Stimulated activated CD4-positive, alpha-beta T cell treated with anti-CD3 and anti-CD28 coated beads, Interleukin-2, amount 100 ng/mL, for 4 hours (primary cell): ENCODE results near the gene FAM89B.
A peak's percentile ranks its signal among the peaks of the same experiment; 100 is the strongest.

Source experiments
- DNase-seq: peaks from one replicate; pipeline ENCODE4 v3.0.0-alpha.2; 2020; ENCODE audit warnings: low read depth

Gene FAM89B

GRCh38 chr11:65588199-65589054 is 16.1 kb downstream of the FAM89B start:
- peak; percentile 64 for DNase-seq

GRCh38 chr11:65589444-65590239 is 17.3 kb downstream of the FAM89B start:
- no peak for DNase-seq

GRCh38 chr11:65590240-65590738 is 18.0 kb downstream of the FAM89B start:
- no peak for DNase-seq

- no peak for DNase-seq
Observed at GRCh38 chr11:65591939-65592857, 19.9 kb downstream of the FAM89B start.

- DNase-seq: no peak
Observed at GRCh38 chr11:65592858-65593517, 20.6 kb downstream of the FAM89B start.

GRCh38 chr11:65593518-65594414 is 21.4 kb downstream of the FAM89B start:
- no peak for DNase-seq

- no peak for DNase-seq
Observed at GRCh38 chr11:65595131-65595530, 22.8 kb downstream of the FAM89B start.

- no peak for DNase-seq
Observed at GRCh38 chr11:65595543-65596281, 23.4 kb downstream of the FAM89B start, which contains the start of gene KCNK7. Gene KCNK7, minus strand, starts transcription at chr11:65595800. Its CDS starts 28 bp downstream, at chr11:65595772.

GRCh38 chr11:65596520-65596919 is 24.2 kb downstream of the FAM89B start:
- DNase-seq: no peak

GRCh38 chr11:65598258-65598699 is 25.9 kb downstream of the FAM89B start:
- DNase-seq: no peak

- DNase-seq: no peak
Observed at GRCh38 chr11:65599216-65599954, 27.0 kb downstream of the FAM89B start.

GRCh38 chr11:65599955-65600246 is 27.6 kb downstream of the FAM89B start:
- DNase-seq: no peak

GRCh38 chr11:65604258-65604657 is 31.9 kb downstream of the FAM89B start:
- DNase-seq: no peak

- no peak for DNase-seq
Observed at GRCh38 chr11:65606876-65607613, 34.7 kb downstream of the FAM89B start.

- no peak for DNase-seq
Observed at GRCh38 chr11:65607614-65608426, 35.5 kb downstream of the FAM89B start.

GRCh38 chr11:65609229-65609628 is 36.9 kb downstream of the FAM89B start:
- DNase-seq: no peak

- no peak for DNase-seq
Observed at GRCh38 chr11:65609665-65610064, 37.3 kb downstream of the FAM89B start.
